8988T (cell line): ENCODE results near the gene HSD17B4.
"Not testable (repeated sequence)": the region's sequence is repeated elsewhere in the genome, so short reads cannot be mapped to it uniquely, and the experiment has no call there.

ENCODE experiments used
- DNase-seq: peaks from one replicate; pipeline ENCODE4 v3.0.0; 2011

HSD17B4 gene, protein sequence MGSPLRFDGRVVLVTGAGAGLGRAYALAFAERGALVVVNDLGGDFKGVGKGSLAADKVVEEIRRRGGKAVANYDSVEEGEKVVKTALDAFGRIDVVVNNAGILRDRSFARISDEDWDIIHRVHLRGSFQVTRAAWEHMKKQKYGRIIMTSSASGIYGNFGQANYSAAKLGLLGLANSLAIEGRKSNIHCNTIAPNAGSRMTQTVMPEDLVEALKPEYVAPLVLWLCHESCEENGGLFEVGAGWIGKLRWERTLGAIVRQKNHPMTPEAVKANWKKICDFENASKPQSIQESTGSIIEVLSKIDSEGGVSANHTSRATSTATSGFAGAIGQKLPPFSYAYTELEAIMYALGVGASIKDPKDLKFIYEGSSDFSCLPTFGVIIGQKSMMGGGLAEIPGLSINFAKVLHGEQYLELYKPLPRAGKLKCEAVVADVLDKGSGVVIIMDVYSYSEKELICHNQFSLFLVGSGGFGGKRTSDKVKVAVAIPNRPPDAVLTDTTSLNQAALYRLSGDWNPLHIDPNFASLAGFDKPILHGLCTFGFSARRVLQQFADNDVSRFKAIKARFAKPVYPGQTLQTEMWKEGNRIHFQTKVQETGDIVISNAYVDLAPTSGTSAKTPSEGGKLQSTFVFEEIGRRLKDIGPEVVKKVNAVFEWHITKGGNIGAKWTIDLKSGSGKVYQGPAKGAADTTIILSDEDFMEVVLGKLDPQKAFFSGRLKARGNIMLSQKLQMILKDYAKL

GRCh38 chr5:119452373-119453039, at the start of gene HSD17B4:
TSS of gene HSD17B4 (plus strand) at chr5:119452497. CDS start at chr5:119452576, 79 bp downstream.
- peak; percentile 51 for DNase-seq

- no peak for DNase-seq
These were observed 49.7 kb upstream of the HSD17B4 start for GRCh38 chr5:119402555-119402954.

DNA sequence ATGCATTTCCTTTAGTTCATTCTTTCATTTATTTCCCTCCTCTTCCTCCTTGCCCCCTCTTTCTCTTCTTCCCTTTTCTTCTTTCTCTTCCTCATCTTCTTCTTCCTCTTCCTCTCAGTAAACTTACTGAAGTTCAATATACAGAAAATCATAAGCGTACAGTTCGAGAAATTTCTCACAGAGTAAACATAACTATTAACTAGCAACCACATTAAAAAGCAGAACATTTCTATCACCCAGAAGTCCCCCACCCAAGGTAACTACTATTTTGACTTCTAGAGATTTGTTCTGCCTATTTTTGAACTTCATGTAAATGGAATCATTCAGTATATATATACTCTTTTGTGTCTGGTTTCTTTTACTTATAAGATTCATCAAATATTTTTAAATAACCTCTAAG, 48.3 kb upstream of the HSD17B4 start:
- DNase-seq = no peak

DNA sequence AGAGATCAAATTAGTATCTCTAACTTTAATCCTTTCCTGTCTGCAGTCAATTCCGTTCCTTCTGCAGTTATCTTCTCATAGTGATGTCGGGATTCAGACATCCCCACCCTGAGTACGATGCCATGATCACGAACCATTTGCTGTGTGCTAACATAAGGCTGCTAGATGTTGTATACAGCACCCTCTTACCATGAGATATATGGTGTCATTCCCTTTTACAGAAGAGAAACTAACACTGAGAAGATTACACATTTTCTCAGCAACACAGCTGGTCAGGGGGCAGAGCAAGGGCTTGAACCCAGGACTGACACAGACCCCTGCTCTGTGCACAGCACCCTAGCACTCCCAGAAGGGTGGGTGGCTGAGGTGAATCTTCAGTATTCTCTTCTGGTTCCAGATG, 46.9 kb upstream of the HSD17B4 start:
- DNase-seq = no peak

GRCh38 chr5:119406551-119407110, 45.7 kb upstream of the HSD17B4 start:
- DNase-seq = no peak

- no peak for DNase-seq
These were observed 43.0 kb upstream of the HSD17B4 start for GRCh38 chr5:119409235-119409815.

- no peak for DNase-seq
These were observed 41.7 kb upstream of the HSD17B4 start for GRCh38 chr5:119410448-119411159.

- DNase-seq = peak; percentile 26
These were observed 40.7 kb upstream of the HSD17B4 start for GRCh38 chr5:119411361-119412278.

- no peak for DNase-seq
These were observed 39.7 kb upstream of the HSD17B4 start for GRCh38 chr5:119412279-119413227.

- not testable (repeated sequence) for DNase-seq
These were observed 38.1 kb upstream of the HSD17B4 start for GRCh38 chr5:119414124-119414734.

DNA sequence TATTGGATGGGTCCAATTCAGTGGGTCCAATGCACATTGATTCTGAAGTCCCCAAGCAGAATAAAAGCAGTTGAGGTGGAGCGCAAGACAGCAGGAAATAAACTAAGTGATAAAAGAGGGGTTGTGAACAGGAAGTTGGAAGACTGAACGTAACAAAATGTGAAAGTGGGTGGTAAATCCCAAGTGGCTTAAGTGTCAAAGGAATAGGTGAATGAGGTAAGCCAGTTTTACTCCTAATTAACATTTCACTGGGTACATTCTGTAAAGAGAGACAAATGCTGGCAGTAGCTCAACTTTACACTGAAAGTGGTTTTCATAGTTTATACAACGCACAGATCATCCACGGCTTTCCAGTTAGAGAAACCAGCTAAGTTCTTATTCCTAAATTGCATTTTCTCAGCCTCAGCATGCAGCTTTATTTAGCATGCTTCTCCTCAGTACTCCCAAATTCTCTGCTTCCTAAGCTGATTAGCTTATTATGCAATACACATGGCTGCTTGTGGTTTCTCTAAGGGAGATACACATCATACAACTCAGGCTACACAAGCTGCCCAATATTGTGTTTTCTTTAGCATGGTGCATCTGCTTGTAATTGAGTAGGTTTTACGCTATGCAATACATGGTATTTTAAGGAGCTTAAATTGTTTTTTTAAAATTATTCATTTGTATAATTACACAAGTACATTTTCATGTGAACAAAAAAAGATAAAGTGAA, 34.2 kb upstream of the HSD17B4 start:
- no peak for DNase-seq

- no peak for DNase-seq
These were observed 33.6 kb upstream of the HSD17B4 start for GRCh38 chr5:119418606-119419100.

DNA sequence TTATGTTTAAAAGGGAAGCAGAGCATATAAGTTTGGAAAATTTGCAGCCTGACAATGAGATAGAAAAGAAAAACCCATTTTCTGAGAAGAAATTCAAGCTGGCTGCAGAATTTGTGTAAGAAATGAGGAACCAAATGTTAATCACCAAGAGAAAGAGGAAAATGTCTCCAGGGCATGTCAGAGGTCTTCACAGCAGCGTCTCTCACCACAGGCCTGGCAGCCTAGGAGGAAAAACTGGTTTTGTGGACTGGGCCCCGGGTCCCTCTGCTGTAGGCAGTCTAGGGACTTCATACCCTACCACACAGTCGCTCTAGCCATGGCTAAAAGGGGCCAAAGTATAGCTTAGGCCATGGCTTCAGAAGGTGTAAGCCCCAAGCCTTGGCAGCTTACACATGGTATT, 32.1 kb upstream of the HSD17B4 start:
- no peak for DNase-seq

- no peak for DNase-seq
These were observed 26.2 kb upstream of the HSD17B4 start for GRCh38 chr5:119426057-119426456.

DNA sequence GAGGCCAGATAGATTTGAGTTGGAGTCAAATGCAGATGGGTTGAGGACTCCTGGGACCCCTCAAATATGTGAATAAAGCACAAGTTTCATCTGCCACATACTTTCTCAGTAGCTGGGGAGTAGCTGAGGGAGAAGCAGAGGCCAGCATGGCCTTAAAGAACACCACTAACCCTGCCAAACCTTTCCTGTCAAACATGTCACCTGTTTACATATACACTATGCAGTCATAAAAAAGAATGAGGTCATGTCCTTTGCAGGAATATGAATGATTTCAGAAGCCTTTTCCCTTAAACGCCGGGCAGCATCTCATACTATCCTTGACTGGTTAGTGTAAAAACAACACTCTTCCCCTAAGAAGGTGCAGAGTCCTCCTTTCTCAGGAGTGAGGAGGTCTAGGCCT, 25.2 kb upstream of the HSD17B4 start:
- no peak for DNase-seq

DNA sequence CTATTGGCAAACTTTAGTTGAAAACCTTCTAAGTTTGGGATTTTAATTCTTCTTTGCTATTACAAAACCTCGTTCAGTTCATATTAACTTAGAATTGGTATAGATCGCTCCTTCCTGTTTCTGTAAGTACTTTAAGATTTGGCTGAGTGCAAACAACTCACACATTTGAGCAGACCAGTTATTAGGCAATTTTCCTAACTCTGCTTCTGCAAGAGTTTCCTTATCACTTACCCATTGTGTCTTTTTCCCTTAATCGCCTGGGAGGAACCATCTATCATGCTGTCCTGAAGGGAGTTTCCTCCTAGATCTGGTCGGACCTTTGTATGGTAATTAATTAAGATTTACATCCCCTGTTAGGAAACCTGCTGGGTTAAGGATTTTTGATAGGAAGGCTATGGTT, 24.7 kb upstream of the HSD17B4 start:
- DNase-seq = not testable (repeated sequence)

GRCh38 chr5:119428166-119428565, 24.1 kb upstream of the HSD17B4 start:
- not testable (repeated sequence) for DNase-seq

GRCh38 chr5:119428574-119428973, 23.7 kb upstream of the HSD17B4 start:
- DNase-seq = not testable (repeated sequence)
